ENCODE results near the gene PARD6B.
"Not testable (repeated sequence)": the region's sequence is repeated elsewhere in the genome, so short reads cannot be mapped to it uniquely, and the experiment has no call there.

The PARD6B gene

GRCh38 chr20:50799890-50800550 lies 68.6 kb downstream of the PARD6B start:
- Mint-ChIP-seq H3K27me3 (ENCODE audit: low read depth) (no peaks in the 10 kb centered on the region), H3K9me3 (no peaks in the 10 kb centered on the region), H3K27ac (no peak overlapping the region), H3K4me1 (ENCODE audit: low read depth) (peaks cover 13% of the 10 kb centered on the region), H3K4me3 (no peak overlapping the region), H3K36me3 (ENCODE audit: low read depth) (no peaks in the 10 kb centered on the region)

GRCh38 chr20:50800986-50801746 lies 69.8 kb downstream of the PARD6B start:
- H3K27me3 Mint-ChIP-seq (ENCODE audit: low read depth); H3K27ac Mint-ChIP-seq; H3K4me3 Mint-ChIP-seq; H3K9me3 Mint-ChIP-seq; H3K36me3 Mint-ChIP-seq (ENCODE audit: low read depth): not testable (repeated sequence)
- peaks cover 14% of the 10 kb centered on the region for H3K4me1 Mint-ChIP-seq (ENCODE audit: low read depth)

DNA sequence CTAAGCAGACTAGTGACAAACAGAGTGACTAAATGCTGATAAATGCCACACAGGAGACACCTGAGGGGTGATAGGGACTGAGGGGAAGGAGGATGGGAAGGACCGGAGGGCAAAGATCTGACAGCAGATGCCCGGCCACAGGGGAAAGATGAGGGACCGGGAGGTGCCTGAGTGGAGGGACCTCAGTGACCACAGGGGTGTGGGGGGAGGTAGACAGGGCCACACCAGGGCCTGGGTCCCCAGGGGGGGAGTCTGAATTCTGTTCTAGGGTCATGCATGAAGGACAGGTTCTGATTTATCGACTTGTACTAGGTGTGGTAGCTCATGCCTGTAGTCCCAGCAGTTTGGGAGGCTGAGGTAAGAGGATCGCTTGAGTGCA lies 70.4 kb downstream of the PARD6B start:
- Mint-ChIP-seq H3K27me3 (ENCODE audit: low read depth) (no peaks in the 10 kb centered on the region), H3K4me1 (ENCODE audit: low read depth) (peaks cover 14% of the 10 kb centered on the region), H3K9me3 (no peaks in the 10 kb centered on the region), H3K4me3 (no peak overlapping the region), H3K27ac (no peak overlapping the region), H3K36me3 (ENCODE audit: low read depth) (no peaks in the 10 kb centered on the region)

GRCh38 chr20:50802289-50802688 lies 70.9 kb downstream of the PARD6B start:
- Mint-ChIP-seq H3K4me1 (ENCODE audit: low read depth) (peaks cover 14% of the 10 kb centered on the region), H3K36me3 (ENCODE audit: low read depth) (no peaks in the 10 kb centered on the region), H3K27ac (no peak overlapping the region), H3K4me3 (no peak overlapping the region), H3K27me3 (ENCODE audit: low read depth) (no peaks in the 10 kb centered on the region), H3K9me3 (no peaks in the 10 kb centered on the region)

- Mint-ChIP-seq H3K27me3 (ENCODE audit: low read depth) (no peaks in the 10 kb centered on the region), H3K36me3 (ENCODE audit: low read depth) (no peaks in the 10 kb centered on the region), H3K4me1 (ENCODE audit: low read depth) (peaks cover 15% of the 10 kb centered on the region), H3K4me3 (peak overlapping the region; percentile 44), H3K27ac (peak overlapping the region; percentile 81), H3K9me3 (no peaks in the 10 kb centered on the region)
Observed at GRCh38 chr20:50804437-50805348, 73.3 kb downstream of the PARD6B start.

- Mint-ChIP-seq H3K9me3 (no peaks in the 10 kb centered on the region), H3K27me3 (ENCODE audit: low read depth) (no peaks in the 10 kb centered on the region), H3K4me1 (ENCODE audit: low read depth) (peaks cover 15% of the 10 kb centered on the region), H3K4me3 (peak overlapping the region; percentile 44), H3K27ac (peak overlapping the region; percentile 81), H3K36me3 (ENCODE audit: low read depth) (no peaks in the 10 kb centered on the region)
Observed at GRCh38 chr20:50805349-50805684, 73.9 kb downstream of the PARD6B start.

- peaks cover 15% of the 10 kb centered on the region for H3K4me1 Mint-ChIP-seq (ENCODE audit: low read depth)
- H3K36me3 Mint-ChIP-seq (ENCODE audit: low read depth): no peaks in the 10 kb centered on the region
- H3K4me3 Mint-ChIP-seq: no peak overlapping the region
- H3K9me3 Mint-ChIP-seq: no peaks in the 10 kb centered on the region
- no peak overlapping the region for H3K27ac Mint-ChIP-seq
- no peaks in the 10 kb centered on the region for H3K27me3 Mint-ChIP-seq (ENCODE audit: low read depth)
Observed at GRCh38 chr20:50806126-50806768, 74.9 kb downstream of the PARD6B start.
